Panc1 (cell line): ENCODE data around the gene OPN3. TPM values are rescaled to one million over a fixed set of nuclear protein-coding genes. Genes with fewer than 3 reads are reported as not detected.

ENCODE experiments used
- ATAC-seq: fragments of 200-7000 bp; cut with Tn5 transposase; 2 replicates; pipeline ENCODE4 v1.9.1; 2020; ENCODE audit warnings: mild to moderate bottlenecking, moderate library complexity
- BruUV-seq: library from RNA; stranded (reverse); fragments of 400-500 nt; replicated peaks from 2 replicates; lab custom pipeline; 2021; lab: Mats Ljungman, UMichigan
- CTCF ChIA-PET: fragments of 300-600 bp; sonication (Branson Sonifier 250); formaldehyde crosslinking; loops from one replicate; lab custom pipeline; 2022; ENCODE audit warnings: antibody characterized with exemption; lab: Charles Lee
- POLR2A ChIA-PET: fragments of 300-600 bp; sonication (Branson Sonifier 250); formaldehyde crosslinking; loops from one replicate; lab custom pipeline; 2022; ENCODE audit warnings: antibody characterized with exemption; lab: Charles Lee
- DNase-seq: peaks from one replicate; pipeline ENCODE4 v3.0.0-alpha.2; 2010; ENCODE audit warnings: low read depth, low spot score
- H3K27ac ChIP-seq: 2 replicates; pipeline ENCODE4 v1.5.1; 2011; ENCODE audit warnings: mild to moderate bottlenecking, low read length, inconsistent platforms
- H3K27me3 ChIP-seq: fragments of 200-500 bp; sonication (Bioruptor generic); 2 replicates; pipeline ENCODE4 v1.6.0; 2014; ENCODE audit warnings: low read length, inconsistent platforms; ENCODE audit not compliant: control insufficient read depth, insufficient read depth
- H3K36me3 ChIP-seq: fragments of 200-500 bp; sonication (Bioruptor generic); 2 replicates; pipeline ENCODE4 v1.5.1; 2014; ENCODE audit warnings: inconsistent platforms, mild to moderate bottlenecking, low read length, moderate library complexity; ENCODE audit not compliant: control insufficient read depth, insufficient read depth
- H3K4me1 ChIP-seq: 2 replicates; pipeline ENCODE4 v1.5.1; 2011; ENCODE audit warnings: inconsistent platforms, mild to moderate bottlenecking, low read length, moderate library complexity; ENCODE audit not compliant: control insufficient read depth, insufficient read depth
- H3K4me3 ChIP-seq, 2 experiments: 2 replicates each; pipeline ENCODE4 v1.5.1; 2011 to 2012; ENCODE audit warnings: low read depth in 2 of 2, low read length in 2 of 2, mild to moderate bottlenecking in 2 of 2, inconsistent platforms in 1 of 2, moderate library complexity in 1 of 2
- H3K9me3 ChIP-seq: fragments of 200-500 bp; sonication (Bioruptor generic); 2 replicates; pipeline ENCODE4 v1.5.1; 2014; ENCODE audit warnings: low read depth, mild to moderate bottlenecking, inconsistent platforms, low read length, moderate library complexity; ENCODE audit not compliant: control insufficient read depth, insufficient read depth
- POLR2AphosphoS5 ChIP-seq: IDR thresholded peaks from 2 replicates; pipeline ENCODE4 v1.6.1; 2012; ENCODE audit warnings: mild to moderate bottlenecking, low read depth, low read length, moderate library complexity
- SIN3A ChIP-seq: IDR thresholded peaks from 2 replicates; pipeline ENCODE4 v1.6.1; 2012; ENCODE audit warnings: low read depth, mild to moderate bottlenecking, low read length, moderate library complexity, borderline replicate concordance; ENCODE audit not compliant: insufficient read depth
- TCF7L2 ChIP-seq: IDR thresholded peaks from 2 replicates; pipeline ENCODE4 v1.6.1; 2011; ENCODE audit warnings: mild to moderate bottlenecking, low read depth, low read length, inconsistent platforms
- in situ Hi-C: cut with HindIII; loops from 2 replicates; pipeline ENCODE4 v1.10.0; 2016; ENCODE audit warnings: low sequenced_read_pairs, low pct_unique_long_range_greater_than_20kb
- intact Hi-C: fragments of 100-400 bp; cut with micrococcal nuclease; formaldehyde crosslinking; loops from one replicate; pipeline ENCODE4 v1.10.0; 2022; ENCODE audit not compliant: unreplicated experiment
- total RNA-seq: library from RNA; stranded (reverse); gene quantifications from one replicate; pipeline ENCODE4 v1.2.1, GENCODE V29; 2021; ENCODE audit not compliant: unreplicated experiment
- TF ChIP-seq, protein P1 (sequence below): fragments of 450-650 bp; IDR thresholded peaks from 2 replicates; pipeline ENCODE4 v1.5.1; 2017; ENCODE audit warnings: mild to moderate bottlenecking
- TF ChIP-seq, protein P2 (sequence below), 2 experiments: IDR thresholded peaks; 2 replicates each; pipeline ENCODE4 v1.6.1; 2011 to 2012; ENCODE audit warnings: low read depth in 2 of 2, control low read depth in 1 of 2, low read length in 1 of 2, mild to moderate bottlenecking in 1 of 2, moderate library complexity in 1 of 2; ENCODE audit not compliant: insufficient read depth in 1 of 2

Gene OPN3
- total RNA-seq, 1 experiment from 2014 or later, result 34.0 TPM

DNA sequence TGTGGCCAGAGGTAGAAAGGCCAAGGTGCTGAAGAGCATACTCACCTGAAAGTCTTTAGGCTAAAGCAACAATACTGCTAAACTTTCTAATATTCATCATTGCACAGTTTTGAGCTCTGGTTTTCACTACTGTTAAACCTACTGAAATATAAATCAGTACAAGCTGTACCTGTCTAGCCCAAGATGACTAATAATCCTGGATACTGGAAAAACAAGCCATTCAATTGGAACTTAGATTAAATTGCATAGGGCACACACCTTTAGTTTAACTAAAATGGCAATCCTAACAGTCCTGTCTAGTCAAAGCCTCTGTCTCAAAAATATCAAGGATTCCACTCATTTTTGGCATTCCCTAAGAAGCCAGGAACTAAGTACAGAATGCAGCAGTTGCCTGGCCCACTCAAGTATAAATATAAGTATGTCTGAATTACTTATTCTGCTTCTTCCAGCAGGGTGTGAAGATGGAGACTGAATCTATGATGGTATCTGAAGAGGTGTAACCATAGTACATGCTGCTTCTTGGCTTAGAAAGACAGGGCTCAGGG is 3.1 kb downstream of the OPN3 start:
- in situ Hi-C loops, result no loop called here
- peaks cover 10% of the 10 kb centered on the region; the same call in 1 of the 2 replicates for H3K4me1 ChIP-seq
- peaks cover 3% of the 10 kb centered on the region; the same call in 1 of the 2 replicates for H3K9me3 ChIP-seq
- H3K4me3 ChIP-seq, result peak overlapping the region in 1 of 2 experiments; percentile 83; a peak in 3 of 4 replicates
- intact Hi-C loops, result no loop called here
- CTCF ChIA-PET, result interaction anchor here (0.7 kb wide), 1 partner anchor 362 kb away, joined by 4 read pairs; the partner anchor contains the start of gene MAP1LC3C
- no peak for ATAC-seq
- peaks cover 5% of the 10 kb centered on the region for H3K36me3 ChIP-seq
- POLR2A ChIA-PET, result no interaction called here
- TF ChIP-seq TCF7L2 (no peak), SIN3A (no peak), POLR2AphosphoS5 (no peak)
- TF ChIP-seq, protein P1, sequence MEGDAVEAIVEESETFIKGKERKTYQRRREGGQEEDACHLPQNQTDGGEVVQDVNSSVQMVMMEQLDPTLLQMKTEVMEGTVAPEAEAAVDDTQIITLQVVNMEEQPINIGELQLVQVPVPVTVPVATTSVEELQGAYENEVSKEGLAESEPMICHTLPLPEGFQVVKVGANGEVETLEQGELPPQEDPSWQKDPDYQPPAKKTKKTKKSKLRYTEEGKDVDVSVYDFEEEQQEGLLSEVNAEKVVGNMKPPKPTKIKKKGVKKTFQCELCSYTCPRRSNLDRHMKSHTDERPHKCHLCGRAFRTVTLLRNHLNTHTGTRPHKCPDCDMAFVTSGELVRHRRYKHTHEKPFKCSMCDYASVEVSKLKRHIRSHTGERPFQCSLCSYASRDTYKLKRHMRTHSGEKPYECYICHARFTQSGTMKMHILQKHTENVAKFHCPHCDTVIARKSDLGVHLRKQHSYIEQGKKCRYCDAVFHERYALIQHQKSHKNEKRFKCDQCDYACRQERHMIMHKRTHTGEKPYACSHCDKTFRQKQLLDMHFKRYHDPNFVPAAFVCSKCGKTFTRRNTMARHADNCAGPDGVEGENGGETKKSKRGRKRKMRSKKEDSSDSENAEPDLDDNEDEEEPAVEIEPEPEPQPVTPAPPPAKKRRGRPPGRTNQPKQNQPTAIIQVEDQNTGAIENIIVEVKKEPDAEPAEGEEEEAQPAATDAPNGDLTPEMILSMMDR, result no peak
- TF ChIP-seq, protein P2, sequence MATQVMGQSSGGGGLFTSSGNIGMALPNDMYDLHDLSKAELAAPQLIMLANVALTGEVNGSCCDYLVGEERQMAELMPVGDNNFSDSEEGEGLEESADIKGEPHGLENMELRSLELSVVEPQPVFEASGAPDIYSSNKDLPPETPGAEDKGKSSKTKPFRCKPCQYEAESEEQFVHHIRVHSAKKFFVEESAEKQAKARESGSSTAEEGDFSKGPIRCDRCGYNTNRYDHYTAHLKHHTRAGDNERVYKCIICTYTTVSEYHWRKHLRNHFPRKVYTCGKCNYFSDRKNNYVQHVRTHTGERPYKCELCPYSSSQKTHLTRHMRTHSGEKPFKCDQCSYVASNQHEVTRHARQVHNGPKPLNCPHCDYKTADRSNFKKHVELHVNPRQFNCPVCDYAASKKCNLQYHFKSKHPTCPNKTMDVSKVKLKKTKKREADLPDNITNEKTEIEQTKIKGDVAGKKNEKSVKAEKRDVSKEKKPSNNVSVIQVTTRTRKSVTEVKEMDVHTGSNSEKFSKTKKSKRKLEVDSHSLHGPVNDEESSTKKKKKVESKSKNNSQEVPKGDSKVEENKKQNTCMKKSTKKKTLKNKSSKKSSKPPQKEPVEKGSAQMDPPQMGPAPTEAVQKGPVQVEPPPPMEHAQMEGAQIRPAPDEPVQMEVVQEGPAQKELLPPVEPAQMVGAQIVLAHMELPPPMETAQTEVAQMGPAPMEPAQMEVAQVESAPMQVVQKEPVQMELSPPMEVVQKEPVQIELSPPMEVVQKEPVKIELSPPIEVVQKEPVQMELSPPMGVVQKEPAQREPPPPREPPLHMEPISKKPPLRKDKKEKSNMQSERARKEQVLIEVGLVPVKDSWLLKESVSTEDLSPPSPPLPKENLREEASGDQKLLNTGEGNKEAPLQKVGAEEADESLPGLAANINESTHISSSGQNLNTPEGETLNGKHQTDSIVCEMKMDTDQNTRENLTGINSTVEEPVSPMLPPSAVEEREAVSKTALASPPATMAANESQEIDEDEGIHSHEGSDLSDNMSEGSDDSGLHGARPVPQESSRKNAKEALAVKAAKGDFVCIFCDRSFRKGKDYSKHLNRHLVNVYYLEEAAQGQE (IDR thresholded peaks at IDR 0.05; ENCODE audit: insufficient read depth in 1 of 2, low read depth in 2 of 2, low read length in 1 of 2), result no peak
- no peak for DNase-seq
- no peaks in the 10 kb centered on the region for H3K27me3 ChIP-seq
- no TSS peak for BruUV-seq
- no peak overlapping the region for H3K27ac ChIP-seq

DNA sequence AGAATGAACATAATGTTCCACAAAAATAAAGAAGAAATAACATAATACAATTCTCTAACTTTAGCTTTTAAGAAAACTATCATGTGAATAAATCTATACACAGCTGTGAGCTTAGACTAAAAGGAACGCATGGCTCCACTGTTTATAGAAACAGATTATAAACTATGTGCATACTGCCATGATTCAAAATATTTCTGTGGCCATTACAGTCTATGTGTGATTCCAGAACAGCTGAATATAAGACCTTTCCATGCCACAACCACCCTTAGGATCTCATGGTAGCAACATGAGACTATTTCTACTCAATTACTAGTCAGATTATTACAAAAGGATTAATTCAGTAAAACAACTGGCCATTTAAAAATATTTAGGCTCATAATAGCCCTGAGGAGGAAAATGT is 3.9 kb downstream of the OPN3 start:
- H3K4me1 ChIP-seq, result peaks cover 10% of the 10 kb centered on the region; the same call in 1 of the 2 replicates
- CTCF ChIA-PET, result no interaction called here
- in situ Hi-C loops (no loop called here), intact Hi-C loops (no loop called here)
- no peak overlapping the region for H3K4me3 ChIP-seq
- H3K36me3 ChIP-seq, result peaks cover 5% of the 10 kb centered on the region
- H3K9me3 ChIP-seq, result no peaks in the 10 kb centered on the region; the same call in 1 of the 2 replicates
- DNase-seq (no peak), ATAC-seq (no peak)
- H3K27ac ChIP-seq, result no peak overlapping the region
- no TSS peak for BruUV-seq
- POLR2A ChIA-PET, result no interaction called here
- no peaks in the 10 kb centered on the region for H3K27me3 ChIP-seq
- TF ChIP-seq, protein P1, result no peak
- TF ChIP-seq POLR2AphosphoS5 (no peak), SIN3A (no peak)
